ENCODE results near the gene NDST1. TPM values are rescaled to one million over a fixed set of nuclear protein-coding genes. Genes with fewer than 3 reads are reported as not detected.

The NDST1 gene
- total RNA-seq, 2 donors from 2014 or later: 59.3 to 71.2 TPM

GRCh38 chr5:150604894-150605440 is 97.0 kb downstream of the NDST1 start:
- peak; percentile 6 for DNase-seq
- ATAC-seq: no peak
- intact Hi-C loops (cut with DNase I): no loop called here

GRCh38 chr5:150605546-150605945 is 97.6 kb downstream of the NDST1 start:
- ATAC-seq (no peak), DNase-seq (peak; percentile 45)
- intact Hi-C loops (cut with DNase I): no loop called here

- DNase-seq (no peak), ATAC-seq (no peak)
- intact Hi-C loops (cut with DNase I): no loop called here
Observed at GRCh38 chr5:150606476-150606875, 98.5 kb downstream of the NDST1 start.

GRCh38 chr5:150607105-150607504 is 99.2 kb downstream of the NDST1 start:
- intact Hi-C loops (cut with DNase I): no loop called here
- DNase-seq: no peak
- no peak for ATAC-seq

Other genes starting within 250 kb of the NDST1 start
- 10 to 100 TPM; 10.8 to 16.3 TPM for gene CAMK2A, start 218.4 kb upstream of the NDST1 start, total RNA-seq
- gene ARSI, start 205.2 kb upstream of the NDST1 start, total RNA-seq: under 1 TPM; 0.68 to 0.84 TPM
- gene TCOF1, start 150.4 kb upstream of the NDST1 start, total RNA-seq: 10 to 100 TPM; 17.4 to 18.5 TPM
- 100 to 1,000 TPM; 255 to 433 TPM for gene CD74, start 95.2 kb upstream of the NDST1 start, total RNA-seq
- gene RPS14, start 58.4 kb upstream of the NDST1 start, total RNA-seq: 1,000 to 10,000 TPM; 1,239 to 1,275 TPM
- gene SYNPO, start 132.5 kb downstream of the NDST1 start, total RNA-seq: 100 to 1,000 TPM; 503 to 769 TPM
- 1 to 10 TPM; 2.9 to 3.0 TPM for gene MYOZ3, start 153.1 kb downstream of the NDST1 start, total RNA-seq
- gene RBM22, start 192.9 kb downstream of the NDST1 start, total RNA-seq: 10 to 100 TPM; 27.2 to 28.2 TPM

Data from left cardiac atrium (tissue), 4 donors.